NCI-H526 (cell line): ENCODE results near the gene DDT.
"Not testable (repeated sequence)": the region's sequence is repeated elsewhere in the genome, so short reads cannot be mapped to it uniquely, and the experiment has no call there.

Source experiments
- DNase-seq, 2 experiments: peaks; one replicate each; lab custom pipeline; 2025; lab: John Stamatoyannopoulos, UW

DDT gene

GRCh38 chr22:23952794-23953405, 21.3 kb downstream of the DDT start:
- not testable (repeated sequence) for DNase-seq

GRCh38 chr22:23951383-23951782, 22.9 kb downstream of the DDT start:
- not testable (repeated sequence) for DNase-seq

DNA sequence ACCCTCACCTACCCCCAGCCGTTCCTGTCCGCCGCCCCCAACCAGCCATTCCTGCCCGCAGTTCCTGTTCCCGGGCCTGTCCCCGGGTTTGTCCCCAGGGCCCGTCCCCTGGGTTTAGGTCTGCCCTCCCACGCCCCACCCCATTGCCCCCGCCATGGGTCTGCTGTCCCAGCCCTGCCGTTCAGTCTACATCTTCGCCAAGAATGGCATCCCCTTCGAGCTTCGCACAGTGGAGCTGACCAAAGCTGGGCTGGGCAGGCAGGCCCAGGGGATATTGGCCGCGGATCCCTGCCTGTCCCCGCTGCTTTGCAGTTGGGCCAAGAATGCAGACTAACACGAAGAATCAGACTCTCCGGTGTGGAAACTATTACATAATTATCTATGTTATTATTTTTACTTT, 24.5 kb downstream of the DDT start:
- DNase-seq = not testable (repeated sequence)

DNA sequence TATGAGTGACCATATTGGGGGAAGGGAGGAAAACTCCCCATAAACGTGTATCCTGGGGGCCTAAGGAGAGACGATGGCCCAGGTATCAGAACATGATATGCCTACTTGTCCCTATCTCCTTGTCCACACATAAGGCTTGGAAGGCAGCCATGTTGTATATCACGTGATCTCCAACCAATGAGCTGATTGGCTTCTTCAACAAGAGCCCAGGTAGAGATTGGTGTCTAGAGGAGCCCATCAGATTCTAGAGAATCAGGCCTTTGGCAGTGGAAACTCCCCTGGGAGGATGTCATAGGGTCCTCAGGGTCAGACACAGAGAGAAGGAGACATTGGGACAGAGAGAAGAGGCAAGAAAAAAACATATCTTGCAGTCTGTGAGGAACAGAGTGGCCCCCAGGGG, 26.9 kb downstream of the DDT start:
- not testable (repeated sequence) for DNase-seq

DNA sequence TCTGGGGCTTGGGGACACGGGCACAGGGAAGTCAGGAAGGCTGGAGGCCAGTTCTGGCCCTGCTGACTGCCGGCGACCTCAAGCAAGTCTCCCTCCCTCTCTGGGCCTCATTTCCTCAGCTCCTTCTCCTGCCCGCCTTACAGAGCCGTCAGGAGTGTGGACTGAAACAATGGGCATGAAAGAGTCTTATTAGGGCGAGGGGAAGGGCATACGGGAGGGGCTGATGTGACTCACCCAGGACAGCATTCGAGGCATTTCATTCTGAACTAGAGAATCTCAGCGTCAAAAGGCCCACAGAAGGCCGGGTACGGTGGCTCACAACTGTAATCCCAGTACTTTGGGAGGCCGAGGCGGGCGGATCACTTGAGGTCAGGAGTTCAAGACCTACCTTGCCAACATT, 34.1 kb downstream of the DDT start:
- DNase-seq = not testable (repeated sequence)

- no peak for DNase-seq
Observed at GRCh38 chr22:23939017-23939357, 35.3 kb downstream of the DDT start.

DNA sequence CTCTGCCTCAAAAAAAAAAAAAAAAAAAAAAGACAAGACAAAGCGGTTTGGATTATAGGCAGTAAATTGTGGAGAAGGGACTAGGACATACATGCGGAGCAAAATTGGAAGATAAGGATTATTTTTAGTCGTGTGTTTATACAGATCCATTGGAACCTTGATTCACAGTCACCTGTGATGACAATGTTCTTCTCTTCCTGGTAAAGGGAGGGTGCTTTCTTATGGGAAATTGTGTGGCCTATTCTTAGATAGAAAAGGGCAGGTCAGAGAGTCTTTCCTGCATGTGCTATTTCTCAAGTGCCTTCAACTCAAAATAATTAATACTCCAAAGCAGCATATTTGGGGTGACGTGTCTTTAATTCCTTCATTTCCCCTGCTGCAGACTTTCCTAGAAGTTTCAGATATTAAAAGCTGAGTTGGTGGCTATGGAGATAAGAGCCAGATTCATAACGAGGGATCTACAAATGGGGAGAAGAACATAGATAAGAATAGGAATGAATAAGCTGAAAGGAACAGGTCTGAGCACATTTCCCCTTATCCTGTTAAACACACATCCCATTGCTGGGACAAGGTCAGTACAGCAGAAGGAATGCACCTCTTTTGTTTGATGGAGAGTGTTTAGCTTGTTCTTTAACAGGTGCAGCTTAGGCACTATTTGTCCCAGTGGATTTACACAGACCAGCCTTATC, 35.8 kb downstream of the DDT start:
- no peak for DNase-seq

- DNase-seq = no peak
Observed at GRCh38 chr22:23926561-23926960, 47.7 kb downstream of the DDT start.

- DNase-seq = no peak
Observed at GRCh38 chr22:23925020-23925606, 49.1 kb downstream of the DDT start.

GRCh38 chr22:23922921-23923320, 51.3 kb downstream of the DDT start:
- no peak for DNase-seq

GRCh38 chr22:23921586-23922201, 52.5 kb downstream of the DDT start:
- DNase-seq = not testable (repeated sequence)
